DND-41 (cell line): ENCODE data around the gene ANKRD49.

ENCODE experiments used
- CTCF ChIP-seq: IDR thresholded peaks from 2 replicates; pipeline ENCODE4 v1.5.1; 2012; ENCODE audit warnings: borderline replicate concordance, low read length, moderate library complexity, mild to moderate bottlenecking; ENCODE audit not compliant: poor library complexity, severe bottlenecking; ENCODE audit errors: extremely low read depth
- EZH2 ChIP-seq: IDR thresholded peaks from 3 replicates; pipeline ENCODE4 v1.6.1; 2012; ENCODE audit warnings: borderline replicate concordance, low read depth, mild to moderate bottlenecking, moderate library complexity, low read length, inconsistent platforms; ENCODE audit not compliant: severe bottlenecking

DNA sequence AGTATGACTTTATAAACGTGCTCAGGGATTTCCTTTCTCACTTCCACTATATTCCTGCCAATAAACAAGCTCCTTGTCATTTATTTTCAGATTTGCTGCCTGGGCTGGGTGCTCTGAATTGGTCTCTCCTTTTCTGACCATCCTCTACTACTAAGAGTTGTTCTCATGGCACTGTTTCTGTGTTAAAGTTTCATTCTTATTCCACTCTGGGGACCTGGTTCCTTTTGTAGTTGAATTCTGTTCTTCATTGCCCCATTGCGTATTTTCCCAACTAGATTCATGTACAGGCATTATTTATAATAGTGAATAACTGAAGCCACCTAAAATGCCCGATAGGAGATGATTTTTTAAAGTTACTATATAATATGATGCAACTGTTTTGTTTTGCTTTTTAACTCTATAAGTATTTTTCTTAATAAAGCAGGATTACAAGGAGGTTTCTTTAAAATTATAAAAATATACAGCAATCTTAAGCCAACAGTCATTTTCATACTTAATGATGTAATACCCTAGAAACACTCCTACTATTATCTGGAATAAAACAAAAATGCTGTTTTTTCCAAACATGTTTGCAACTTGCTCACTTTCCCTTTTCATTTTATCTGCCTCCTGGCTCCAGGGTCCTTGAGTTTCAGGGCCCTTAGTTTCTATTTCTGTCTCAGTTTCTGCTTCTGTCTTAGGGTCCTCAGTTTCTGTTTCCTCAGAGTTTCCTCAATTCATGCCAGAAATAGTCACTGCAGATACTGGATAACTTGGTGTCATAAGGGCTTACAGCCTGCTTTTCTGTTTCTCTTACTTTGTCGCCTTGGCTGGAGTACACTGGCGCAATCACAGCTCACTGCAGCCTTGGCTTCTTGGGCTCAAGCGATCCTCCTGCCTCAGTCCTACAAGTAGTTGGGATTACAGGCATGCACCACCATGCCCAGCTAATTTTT is 40.2 kb downstream of the ANKRD49 start:
- TF ChIP-seq CTCF (no peak), EZH2 (no peak)
